NCI-H1436 treated with DMSO at 0.1 percent for 48 hours (cell line): ENCODE data around the gene ELAC1.
"Not testable (repeated sequence)": the region's sequence is repeated elsewhere in the genome, so short reads cannot be mapped to it uniquely, and the experiment has no call there.

ENCODE experiments used
- DNase-seq: peaks from one replicate; lab custom pipeline; 2025; lab: John Stamatoyannopoulos, UW

Gene ELAC1

GRCh38 chr18:50973367-50974126 lies 5.7 kb downstream of the ELAC1 start:
- no peak for DNase-seq

- DNase-seq, result no peak
Observed at GRCh38 chr18:50977037-50977760, 9.4 kb downstream of the ELAC1 start.

GRCh38 chr18:50981381-50981780 lies 13.5 kb downstream of the ELAC1 start:
- no peak for DNase-seq

DNA sequence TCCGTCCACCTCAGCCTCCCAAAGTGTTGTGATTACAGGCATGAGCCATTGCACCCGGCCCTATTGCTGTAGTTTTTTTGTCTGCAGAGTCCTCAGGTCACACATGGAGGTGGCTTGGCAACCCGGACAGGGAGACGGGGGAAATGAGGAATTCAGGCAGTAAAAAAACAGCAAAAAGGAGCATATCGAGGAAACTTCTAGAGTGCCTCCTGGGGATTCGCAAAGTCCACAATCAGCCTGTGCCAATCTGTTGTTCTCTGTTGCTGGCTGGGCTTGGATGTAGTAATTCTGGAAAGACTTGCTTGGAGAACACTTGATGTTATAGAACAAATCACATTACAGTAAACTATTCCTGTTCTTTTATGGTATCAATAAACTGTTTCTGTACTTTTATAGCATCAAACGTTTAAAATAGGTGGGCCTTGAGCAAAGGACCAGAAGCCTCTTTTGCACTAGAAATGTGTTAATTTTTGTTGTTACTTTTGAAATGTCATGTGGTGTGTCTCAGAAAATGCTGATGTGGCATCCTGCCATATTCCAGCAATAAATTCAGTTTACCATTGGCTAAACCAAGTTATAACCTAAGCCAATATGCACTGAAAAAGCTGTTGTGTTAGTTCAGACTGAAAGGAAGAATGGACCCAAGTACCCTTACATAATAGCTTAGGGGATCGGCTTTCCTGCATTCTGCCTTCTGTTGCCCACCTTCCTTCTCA lies 14.4 kb downstream of the ELAC1 start:
- DNase-seq, result no peak

GRCh38 chr18:50982802-50983179 lies 15.0 kb downstream of the ELAC1 start:
- no peak for DNase-seq

DNA sequence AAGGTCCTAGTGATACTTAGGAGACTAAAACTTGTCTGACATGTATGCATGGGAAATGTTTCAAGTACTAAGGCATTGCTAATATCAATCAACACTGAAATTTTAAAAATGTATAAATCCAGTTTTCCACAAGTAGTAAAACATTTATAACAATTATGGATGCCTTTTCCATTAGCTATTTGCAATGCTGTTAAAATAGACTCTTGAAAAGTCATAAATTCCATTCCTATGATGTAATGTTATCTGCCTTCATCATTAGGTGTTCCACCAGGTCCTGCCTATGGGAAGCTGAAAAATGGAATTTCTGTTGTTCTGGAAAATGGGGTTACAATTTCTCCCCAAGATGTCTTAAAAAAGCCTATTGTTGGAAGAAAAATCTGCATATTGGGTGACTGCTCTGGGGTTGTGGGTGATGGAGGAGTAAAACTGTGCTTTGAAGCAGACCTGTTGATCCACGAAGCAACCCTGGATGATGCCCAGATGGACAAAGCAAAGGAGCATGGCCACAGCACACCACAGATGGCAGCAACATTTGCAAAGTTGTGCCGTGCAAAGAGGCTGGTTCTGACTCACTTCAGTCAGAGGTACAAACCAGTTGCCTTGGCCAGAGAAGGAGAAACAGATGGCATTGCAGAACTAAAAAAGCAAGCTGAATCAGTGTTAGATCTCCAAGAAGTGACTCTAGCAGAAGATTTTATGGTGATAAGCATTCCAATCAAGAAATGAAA lies 18.7 kb downstream of the ELAC1 start:
- no peak for DNase-seq

DNA sequence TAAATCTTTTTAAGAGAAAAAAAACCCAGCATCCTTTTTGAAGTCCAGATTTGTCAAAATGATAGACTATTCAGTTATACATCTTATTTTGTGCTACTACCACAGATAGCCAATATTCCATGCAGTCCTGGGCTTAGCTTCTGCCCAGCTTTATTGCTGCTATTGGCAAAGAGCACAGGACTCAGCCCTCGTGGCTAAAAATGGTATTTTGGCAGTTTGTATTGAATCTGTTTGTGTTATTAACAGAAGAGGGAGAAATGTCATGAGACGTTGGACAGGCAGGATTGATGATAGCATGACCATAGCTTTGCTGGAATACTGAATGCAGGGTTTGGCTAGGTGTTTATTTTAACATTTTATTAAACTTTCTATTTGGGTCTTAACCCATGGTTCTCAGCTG lies 19.4 kb downstream of the ELAC1 start:
- no peak for DNase-seq

DNA sequence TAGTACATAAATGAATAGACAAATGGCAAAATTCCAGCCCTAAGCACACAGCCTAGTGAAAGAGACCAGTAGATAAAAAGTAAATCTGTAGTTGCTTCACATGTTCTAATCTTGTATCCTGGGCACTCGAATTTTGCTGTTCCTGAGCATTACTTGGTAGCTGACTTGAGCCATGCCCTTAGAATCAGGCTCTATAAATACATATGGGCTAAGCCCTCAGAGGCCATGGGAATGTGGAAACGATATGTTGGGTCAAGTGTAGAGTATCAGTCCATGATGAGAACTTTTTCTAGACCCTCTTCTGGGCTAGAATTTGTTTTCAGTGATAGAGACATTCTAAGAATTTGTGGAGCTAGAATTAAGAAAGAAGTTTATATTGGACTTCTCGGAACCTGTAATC lies 21.9 kb downstream of the ELAC1 start:
- no peak for DNase-seq

- DNase-seq, result no peak
Observed at GRCh38 chr18:50992351-50992762, 24.5 kb downstream of the ELAC1 start.

GRCh38 chr18:50994031-50994430 lies 26.2 kb downstream of the ELAC1 start:
- no peak for DNase-seq

- DNase-seq, result not testable (repeated sequence)
Observed at GRCh38 chr18:51003174-51003573, 35.3 kb downstream of the ELAC1 start.

GRCh38 chr18:51006061-51006818 lies 38.4 kb downstream of the ELAC1 start:
- no peak for DNase-seq

- no peak for DNase-seq
Observed at GRCh38 chr18:51006948-51007789, 39.3 kb downstream of the ELAC1 start.

DNA sequence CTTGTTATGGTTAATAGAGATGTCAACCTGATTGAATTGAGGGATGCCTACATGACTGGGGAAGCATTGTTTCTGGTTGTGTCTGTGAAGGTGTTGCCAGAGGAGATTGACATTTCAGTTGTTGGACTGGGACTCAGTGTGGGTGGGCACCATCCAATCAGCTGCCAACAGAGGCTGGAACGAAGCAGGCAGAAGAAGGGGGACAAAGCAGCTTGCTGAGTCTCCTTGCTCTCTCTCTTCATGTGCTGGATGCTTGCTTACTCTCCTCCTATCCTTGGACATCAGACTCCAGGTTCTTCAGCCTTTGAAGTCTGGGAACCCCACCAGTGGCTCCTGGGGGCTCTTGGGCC lies 39.9 kb downstream of the ELAC1 start:
- no peak for DNase-seq

- DNase-seq, result no peak
Observed at GRCh38 chr18:51009072-51009471, 41.2 kb downstream of the ELAC1 start.

DNA sequence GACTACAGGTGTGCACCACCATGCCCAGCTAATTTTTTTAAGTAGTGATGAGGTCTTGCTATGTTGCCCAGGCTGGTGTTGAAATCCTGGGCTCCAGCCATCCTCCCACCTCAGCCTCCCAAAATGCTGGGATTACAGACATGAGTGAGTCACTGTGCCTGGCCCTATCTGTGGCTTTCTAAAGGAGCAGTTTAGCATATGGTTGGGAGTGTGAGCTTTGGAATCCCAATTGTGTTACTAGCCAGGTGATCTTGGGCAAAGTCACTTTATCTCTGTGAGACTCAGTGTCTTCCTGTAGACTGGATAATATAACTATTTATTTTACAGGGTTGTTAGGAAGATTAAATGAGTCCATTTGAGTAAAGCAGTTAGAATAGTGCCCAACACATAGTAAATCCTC lies 42.4 kb downstream of the ELAC1 start:
- DNase-seq, result no peak

DNA sequence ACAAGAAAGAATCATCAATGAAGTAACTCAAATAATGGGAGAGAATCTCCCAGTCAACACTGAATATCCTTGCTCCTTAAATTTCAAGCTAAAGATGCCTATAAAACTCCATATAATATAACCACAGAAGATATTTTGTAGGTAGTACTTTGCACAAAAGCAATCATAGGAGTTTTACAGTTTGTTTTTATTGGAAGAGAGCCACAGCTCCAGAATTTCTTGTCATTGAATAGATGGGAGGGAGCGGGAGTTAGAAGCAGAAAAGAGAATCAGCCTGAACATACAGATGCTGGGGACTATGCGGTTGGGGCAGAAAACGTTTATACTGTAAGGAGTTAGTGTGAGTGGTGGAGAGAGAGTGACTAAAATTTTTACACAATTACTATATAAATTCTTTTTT lies 43.9 kb downstream of the ELAC1 start:
- no peak for DNase-seq

- no peak for DNase-seq
Observed at GRCh38 chr18:51012441-51012840, 44.6 kb downstream of the ELAC1 start.

- no peak for DNase-seq
Observed at GRCh38 chr18:51013259-51013658, 45.4 kb downstream of the ELAC1 start.

- no peak for DNase-seq
Observed at GRCh38 chr18:51017140-51017879, 49.5 kb downstream of the ELAC1 start.
